ENCODE data around the gene PIM1. TPM values are rescaled to one million over a fixed set of nuclear protein-coding genes. Genes with fewer than 3 reads are reported as not detected.

PIM1 gene
- total and polyA plus RNA-seq, 9 of the 15 experiments (the other 6 are each of a cell fraction or from before 2014, with no cell fraction given), result 19.0 to 789 (median 212) TPM

GRCh38 chr6:37176268-37177076, 6.5 kb downstream of the PIM1 start (continued):
- no peak for TF ChIP-seq BCLAF1 (IDR thresholded peaks at IDR 0.05; ENCODE audit: borderline replicate concordance in 1 of 2, control insufficient read depth in 1 of 2, low read depth in 2 of 2, low read length in 1 of 2)
- TF ChIP-seq ZBTB40 (IDR thresholded peaks at IDR 0.05), result no peak
- TF ChIP-seq ZBTB40 (CRISPR knock-in tag; IDR thresholded peaks at IDR 0.05), result peak; percentile 38; the same call in 1 of the 2 replicates
- peak; percentile 47 for TF ChIP-seq MEIS2 (IDR thresholded peaks at IDR 0.05; ENCODE audit: partially characterized antibody)
- no peak for TF ChIP-seq LCOR (CRISPR knock-in tag; IDR thresholded peaks at IDR 0.05)
- 0 out of 2 replicates have a peak, but pooled peaks have one; percentile 43 for TF ChIP-seq ZNF644 (tag; IDR thresholded peaks at IDR 0.05; ENCODE audit: low read depth)
- 0 out of 2 replicates have a peak, but pooled peaks have one; percentile 83 for TF ChIP-seq ZBTB17 (CRISPR knock-in tag; IDR thresholded peaks at IDR 0.05)
- no peak for TF ChIP-seq HCFC1 (IDR thresholded peaks at IDR 0.05; ENCODE audit: low read depth, low read length)
- TF ChIP-seq MLLT1 (IDR thresholded peaks at IDR 0.05), result peak; percentile 49 to 84
- TF ChIP-seq RB1 (IDR thresholded peaks at IDR 0.05; ENCODE audit: low read depth), result peak; percentile 17; the same call in 1 of the 2 replicates
- no peak; the same call in 1 of the 2 replicates for TF ChIP-seq MYNN (IDR thresholded peaks at IDR 0.05)
- TF ChIP-seq MYNN (CRISPR knock-in tag; IDR thresholded peaks at IDR 0.05), result no peak
- 0 out of 4 replicates have a peak, but pooled peaks of 1 of the 2 experiments have one; percentile 33 for TF ChIP-seq KDM4B (IDR thresholded peaks at IDR 0.05; ENCODE audit: borderline replicate concordance in 2 of 2, low read depth in 1 of 2)
- no peak for TF ChIP-seq ZNF77 (CRISPR knock-in tag; IDR thresholded peaks at IDR 0.05)
